Neural cell (in vitro differentiated cells): ENCODE data around the gene ENTPD8. TPM values are rescaled to one million over a fixed set of nuclear protein-coding genes. Genes with fewer than 3 reads are reported as not detected.

Experiments used
- H2AFZ ChIP-seq: fragments of 200-600, 300-800 bp; sonication (generic), shearing (Covaris generic); 2 replicates; pipeline ENCODE4 v1.6.0; 2014; ENCODE audit warnings: low read depth, mild to moderate bottlenecking, antibody characterized with exemption, low read length, moderate library complexity
- H3F3A ChIP-seq: fragments of 200-600 bp; shearing (Covaris generic); 2 replicates; pipeline ENCODE4 v1.6.1; 2016; ENCODE audit warnings: mild to moderate bottlenecking, moderate library complexity, mixed read lengths, antibody characterized with exemption, low read length; ENCODE audit not compliant: insufficient read depth, poor library complexity, severe bottlenecking
- H3K27ac ChIP-seq: fragments of 200-600, 300-800 bp; sonication (generic), shearing (Covaris generic); 2 replicates; pipeline ENCODE4 v1.5.1; 2014; ENCODE audit warnings: mild to moderate bottlenecking, low read length, moderate library complexity
- H3K27me3 ChIP-seq: fragments of 300-800, 200-600 bp; sonication (generic), shearing (Covaris generic); 2 replicates; pipeline ENCODE4 v1.6.0; 2014; ENCODE audit warnings: mild to moderate bottlenecking, low read depth, low read length, moderate library complexity; ENCODE audit not compliant: insufficient read depth
- H3K36me3 ChIP-seq: fragments of 300-800, 200-600 bp; sonication (generic), shearing (Covaris generic); 2 replicates; pipeline ENCODE4 v1.5.1; 2014; ENCODE audit warnings: mild to moderate bottlenecking, antibody characterized with exemption, low read length, moderate library complexity; ENCODE audit not compliant: insufficient read depth
- H3K4me2 ChIP-seq: fragments of 300-800, 200-600 bp; sonication (generic), shearing (Covaris generic); 2 replicates; pipeline ENCODE4 v1.6.0; 2014; ENCODE audit warnings: mild to moderate bottlenecking, low read length
- H3K4me3 ChIP-seq: fragments of 300-800, 200-600 bp; sonication (generic), shearing (Covaris generic); 2 replicates; pipeline ENCODE4 v1.5.1; 2014; ENCODE audit warnings: mild to moderate bottlenecking, low read length, moderate library complexity
- H3K79me2 ChIP-seq: fragments of 200-600 bp; shearing (Covaris generic); replicated peaks from 2 replicates; pipeline ENCODE4 v1.6.0; 2014; ENCODE audit warnings: mild to moderate bottlenecking, low read length, moderate library complexity; ENCODE audit not compliant: insufficient read depth
- H3K9ac ChIP-seq: fragments of 300-800, 200-600 bp; sonication (generic), shearing (Covaris generic); 2 replicates; pipeline ENCODE4 v1.6.1; 2016; ENCODE audit warnings: mild to moderate bottlenecking, low read length, mixed read lengths
- H3K9me2 ChIP-seq: fragments of 200-600 bp; shearing (Covaris generic); 2 replicates; pipeline ENCODE4 v1.6.1; 2016; ENCODE audit warnings: mild to moderate bottlenecking, low read length, mixed read lengths; ENCODE audit not compliant: insufficient read depth
- H3K9me3 ChIP-seq: fragments of 200-600, 300-800 bp; sonication (generic), shearing (Covaris generic); 2 replicates; pipeline ENCODE4 v1.6.1; 2016; ENCODE audit warnings: mild to moderate bottlenecking, mixed run types, low read length, moderate library complexity, mixed read lengths
- H4K20me1 ChIP-seq: fragments of 200-600 bp; shearing (Covaris generic); 2 replicates; pipeline ENCODE4 v1.6.1; 2016; ENCODE audit warnings: mild to moderate bottlenecking, mixed run types; ENCODE audit not compliant: insufficient read depth
- CTCF ChIP-seq: fragments of 450-650 bp; IDR thresholded peaks from 2 replicates; pipeline ENCODE4 v1.5.1; 2014; ENCODE audit warnings: antibody characterized with exemption, mild to moderate bottlenecking, moderate library complexity; ENCODE audit not compliant: poor library complexity, severe bottlenecking
- EP300 ChIP-seq: fragments of 450-650 bp; conservative IDR thresholded peaks from 2 replicates; pipeline ENCODE4 v1.6.1; 2014; ENCODE audit warnings: antibody characterized with exemption, mild to moderate bottlenecking, moderate library complexity; ENCODE audit not compliant: poor library complexity, severe bottlenecking
- EZH2 ChIP-seq: fragments of 200-600, 300-800 bp; shearing (Covaris generic), sonication (generic); IDR thresholded peaks from 2 replicates; pipeline ENCODE4 v1.6.1; 2014; ENCODE audit warnings: antibody characterized with exemption, low read length, borderline replicate concordance, mild to moderate bottlenecking; ENCODE audit not compliant: insufficient read depth, poor library complexity, severe bottlenecking
- MXI1 ChIP-seq: fragments of 450-650 bp; conservative IDR thresholded peaks from 2 replicates; pipeline ENCODE4 v1.6.1; 2014; ENCODE audit warnings: antibody characterized with exemption, mild to moderate bottlenecking; ENCODE audit not compliant: poor library complexity, severe bottlenecking
- POLR2AphosphoS5 ChIP-seq: IDR thresholded peaks from 2 replicates; pipeline ENCODE4 v1.6.1; 2012
- RAD21 ChIP-seq: fragments of 450-650 bp; conservative IDR thresholded peaks from 2 replicates; pipeline ENCODE4 v1.6.1; 2014; ENCODE audit warnings: antibody characterized with exemption, mild to moderate bottlenecking, moderate library complexity
- REST ChIP-seq: IDR thresholded peaks from 2 replicates; pipeline ENCODE4 v1.6.1; 2012; ENCODE audit warnings: borderline replicate concordance
- SMC3 ChIP-seq: fragments of 450-650 bp; conservative IDR thresholded peaks from 2 replicates; pipeline ENCODE4 v1.6.1; 2014; ENCODE audit warnings: antibody characterized with exemption, mild to moderate bottlenecking, moderate library complexity; ENCODE audit not compliant: poor library complexity
- TAF1 ChIP-seq: IDR thresholded peaks from 2 replicates; pipeline ENCODE4 v1.6.1; 2012; ENCODE audit warnings: low read depth
- polyA plus RNA-seq: library from polyadenylated mRNA; depleted of rRNA; stranded (reverse); fragments of >200 nt; gene quantifications from 2 replicates; pipeline ENCODE4 v1.2.3, GENCODE V29; 2014

ENTPD8 gene
- polyA plus RNA-seq, 1 donor from 2014 or later = not detected

DNA sequence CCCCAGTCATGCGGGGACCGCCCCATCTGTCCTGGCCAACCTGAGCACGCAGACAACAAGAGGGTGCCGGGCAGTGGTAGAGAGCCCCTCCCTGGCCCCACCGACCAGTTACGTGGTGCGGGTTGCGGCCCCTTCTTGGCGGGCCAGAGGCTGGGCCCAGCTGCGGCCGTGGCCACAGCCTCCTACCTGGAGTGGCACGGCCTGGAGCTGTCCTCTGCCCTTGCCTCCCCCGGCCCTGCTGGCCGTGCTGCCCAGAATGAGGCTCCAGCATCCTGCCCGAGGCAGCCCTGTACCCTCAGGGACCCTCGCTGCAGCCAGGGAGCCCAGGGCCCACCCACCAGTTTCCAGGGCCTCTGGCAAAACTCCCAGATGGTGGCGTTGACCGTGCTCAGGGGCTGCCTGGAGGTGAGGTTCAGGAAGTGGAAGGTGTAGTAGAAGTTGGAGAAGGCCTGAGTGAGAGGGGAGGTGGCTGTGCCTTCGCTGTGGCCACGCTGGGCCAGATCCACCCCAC, 5.7 kb downstream of the ENTPD8 start:
- no peaks in the 10 kb centered on the region for H3K27me3 ChIP-seq
- H3K9ac ChIP-seq = no peak overlapping the region
- H3K4me2 ChIP-seq = no peak overlapping the region
- no peaks in the 10 kb centered on the region for H3K9me2 ChIP-seq
- H3K9me3 ChIP-seq = no peaks in the 10 kb centered on the region
- no peaks in the 10 kb centered on the region for H3K79me2 ChIP-seq
- H3F3A ChIP-seq = no peaks in the 10 kb centered on the region
- no peak for TF ChIP-seq RAD21
- TF ChIP-seq EP300 = no peak
- TF ChIP-seq EZH2 = no peak
- TF ChIP-seq TAF1 = no peak
- no peak for TF ChIP-seq REST
- TF ChIP-seq CTCF = no peak
- TF ChIP-seq MXI1 = no peak
- TF ChIP-seq SMC3 = no peak
- TF ChIP-seq POLR2AphosphoS5 = no peak
- no peaks in the 10 kb centered on the region for H4K20me1 ChIP-seq
- H3K27ac ChIP-seq = no peak overlapping the region
- H3K4me3 ChIP-seq = no peak overlapping the region
- H2AFZ ChIP-seq = no peak overlapping the region
- H3K36me3 ChIP-seq = no peaks in the 10 kb centered on the region

DNA sequence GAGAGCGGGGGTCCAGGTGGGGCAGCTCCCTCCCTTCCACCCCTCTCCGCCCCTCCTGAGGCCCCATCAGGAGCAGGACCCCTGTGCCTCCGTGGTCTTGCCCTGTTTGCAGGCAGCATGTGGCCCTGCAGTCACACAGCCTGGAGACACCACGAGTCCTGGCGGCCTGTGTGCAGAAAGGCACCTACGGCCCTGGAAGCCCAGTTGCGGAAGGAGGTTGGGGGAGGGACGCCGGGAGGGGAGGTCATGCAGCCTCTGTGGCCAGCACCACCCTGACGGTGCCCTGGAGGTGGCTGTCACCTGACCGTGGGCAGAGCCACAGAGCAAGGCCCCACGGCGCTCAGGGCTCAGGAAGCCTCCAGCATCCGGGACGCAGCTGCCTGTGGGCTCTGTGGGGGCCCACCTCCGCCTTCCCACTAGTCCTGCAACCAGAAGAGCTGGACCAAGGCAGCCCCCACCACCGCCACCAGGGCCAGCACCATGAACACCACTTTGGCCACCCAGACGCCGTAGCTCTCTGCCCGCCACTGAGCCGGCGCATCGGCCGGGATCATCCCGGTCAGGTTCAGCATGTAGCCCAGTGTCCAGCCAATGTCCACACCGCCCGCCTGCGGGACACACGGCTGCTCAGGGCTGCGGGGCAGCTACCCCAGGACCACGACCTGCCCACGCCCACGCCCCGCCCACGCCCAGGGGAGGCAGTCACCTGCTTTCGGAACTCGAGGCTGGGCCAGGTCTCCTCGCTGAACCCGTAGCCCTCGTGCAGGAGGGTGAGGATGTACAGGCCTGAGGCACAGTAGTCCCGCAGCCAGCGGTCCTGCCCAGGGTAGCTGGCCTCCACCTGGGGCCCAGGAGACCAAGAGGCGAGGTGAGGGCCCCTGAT, 6.4 kb downstream of the ENTPD8 start:
- no peak overlapping the region for H3K9ac ChIP-seq
- H3K27ac ChIP-seq = no peak overlapping the region
- H3K36me3 ChIP-seq = no peaks in the 10 kb centered on the region
- no peaks in the 10 kb centered on the region for H3K79me2 ChIP-seq
- no peak overlapping the region for H3K4me2 ChIP-seq
- H3F3A ChIP-seq = no peaks in the 10 kb centered on the region
- no peak overlapping the region for H2AFZ ChIP-seq
- H3K9me2 ChIP-seq = no peaks in the 10 kb centered on the region
- H3K4me3 ChIP-seq = no peak overlapping the region
- H4K20me1 ChIP-seq = no peaks in the 10 kb centered on the region
- no peaks in the 10 kb centered on the region for H3K9me3 ChIP-seq
- no peaks in the 10 kb centered on the region for H3K27me3 ChIP-seq
- TF ChIP-seq REST (no peak), SMC3 (no peak), RAD21 (no peak), MXI1 (no peak), POLR2AphosphoS5 (no peak), EZH2 (no peak), EP300 (no peak), TAF1 (no peak), CTCF (no peak)
